Neural crest cell (in vitro differentiated cells): ENCODE data around the gene AMPD3. TPM values are rescaled to one million over a fixed set of nuclear protein-coding genes. Genes with fewer than 3 reads are reported as not detected.

Source experiments
- DNase-seq: peaks from one replicate; pipeline ENCODE4 v3.0.0; 2021; ENCODE audit warnings: low read depth, mixed read lengths, low spot score
- H3K27ac Mint-ChIP-seq: one replicate; pipeline ENCODE4 v1.8.0; 2021; ENCODE audit warnings: mild to moderate bottlenecking, mixed read lengths; ENCODE audit not compliant: unreplicated experiment
- H3K27me3 Mint-ChIP-seq: 2 replicates; pipeline ENCODE4 v1.8.0; 2021; ENCODE audit warnings: low read depth, mild to moderate bottlenecking, mixed read lengths
- H3K36me3 Mint-ChIP-seq: 2 replicates; pipeline ENCODE4 v1.8.0; 2021; ENCODE audit warnings: low read depth, mild to moderate bottlenecking, mixed read lengths
- H3K4me1 Mint-ChIP-seq: 2 replicates; pipeline ENCODE4 v1.8.0; 2021; ENCODE audit warnings: mixed read lengths
- H3K4me3 Mint-ChIP-seq: one replicate; pipeline ENCODE4 v1.8.0; 2021; ENCODE audit warnings: mild to moderate bottlenecking, mixed read lengths
- H3K9me3 Mint-ChIP-seq: 2 replicates; pipeline ENCODE4 v1.8.0; 2021; ENCODE audit warnings: mixed read lengths
- CTCF ChIP-seq: fragments of 200-600 bp; sonication (generic); conservative IDR thresholded peaks from 2 replicates; pipeline ENCODE4 v1.5.0; 2021; ENCODE audit warnings: antibody characterized with exemption, mild to moderate bottlenecking
- total RNA-seq: library from RNA; stranded (reverse); gene quantifications from 2 replicates; pipeline ENCODE4 v1.2.1, GENCODE V29; 2021

AMPD3 gene
- total RNA-seq, 1 donor from 2014 or later, result 2.2 TPM

GRCh38 chr11:10410106-10410843, 44.8 kb upstream of the AMPD3 start:
- Mint-ChIP-seq H3K27ac (no peak overlapping the region), H3K27me3 (no peaks in the 10 kb centered on the region), H3K4me3 (no peak overlapping the region), H3K4me1 (peaks cover 16% of the 10 kb centered on the region), H3K9me3 (no peaks in the 10 kb centered on the region), H3K36me3 (no peaks in the 10 kb centered on the region)
- DNase-seq, result no peak
- no peak for TF ChIP-seq CTCF

GRCh38 chr11:10410844-10411200, 44.2 kb upstream of the AMPD3 start:
- no peak overlapping the region for H3K27ac Mint-ChIP-seq
- no peaks in the 10 kb centered on the region for H3K36me3 Mint-ChIP-seq
- no peaks in the 10 kb centered on the region for H3K9me3 Mint-ChIP-seq
- H3K4me1 Mint-ChIP-seq, result peaks cover 16% of the 10 kb centered on the region
- no peak for TF ChIP-seq CTCF
- no peak overlapping the region for H3K4me3 Mint-ChIP-seq
- H3K27me3 Mint-ChIP-seq, result no peaks in the 10 kb centered on the region
- no peak for DNase-seq

- no peak for DNase-seq
- no peaks in the 10 kb centered on the region for H3K9me3 Mint-ChIP-seq
- H3K27ac Mint-ChIP-seq, result no peak overlapping the region
- H3K36me3 Mint-ChIP-seq, result no peaks in the 10 kb centered on the region
- peaks cover 10% of the 10 kb centered on the region for H3K4me1 Mint-ChIP-seq
- H3K4me3 Mint-ChIP-seq, result no peak overlapping the region
- no peak for TF ChIP-seq CTCF
- no peaks in the 10 kb centered on the region for H3K27me3 Mint-ChIP-seq
Observed at GRCh38 chr11:10412266-10412665, 42.8 kb upstream of the AMPD3 start.

- no peak for TF ChIP-seq CTCF
- H3K4me1 Mint-ChIP-seq, result peaks cover 10% of the 10 kb centered on the region
- no peaks in the 10 kb centered on the region for H3K9me3 Mint-ChIP-seq
- H3K27ac Mint-ChIP-seq, result no peak overlapping the region
- H3K4me3 Mint-ChIP-seq, result no peak overlapping the region
- DNase-seq, result no peak
- no peaks in the 10 kb centered on the region for H3K27me3 Mint-ChIP-seq
- H3K36me3 Mint-ChIP-seq, result no peaks in the 10 kb centered on the region
Observed at GRCh38 chr11:10413268-10413667, 41.8 kb upstream of the AMPD3 start.

GRCh38 chr11:10414181-10414580, 40.9 kb upstream of the AMPD3 start:
- peaks cover 10% of the 10 kb centered on the region for H3K4me1 Mint-ChIP-seq
- H3K4me3 Mint-ChIP-seq, result no peak overlapping the region
- DNase-seq, result no peak
- H3K9me3 Mint-ChIP-seq, result no peaks in the 10 kb centered on the region
- no peak for TF ChIP-seq CTCF
- H3K27ac Mint-ChIP-seq, result no peak overlapping the region
- H3K27me3 Mint-ChIP-seq, result no peaks in the 10 kb centered on the region
- no peaks in the 10 kb centered on the region for H3K36me3 Mint-ChIP-seq
